Amniotic stem cell (primary cell): Measurements from ENCODE around the gene GNG7.
A peak's percentile ranks its signal among the peaks of the same experiment; 100 is the strongest.
"Not testable (repeated sequence)": the region's sequence is repeated elsewhere in the genome, so short reads cannot be mapped to it uniquely, and the experiment has no call there.

Experiments
- DNase-seq: peaks from one replicate; lab custom pipeline; 2025; lab: John Stamatoyannopoulos, UW

GNG7 gene

GRCh38 chr19:2641332-2641698, 61.2 kb downstream of the GNG7 start:
- no peak for DNase-seq

GRCh38 chr19:2640563-2641331, 61.7 kb downstream of the GNG7 start:
- no peak for DNase-seq

DNA sequence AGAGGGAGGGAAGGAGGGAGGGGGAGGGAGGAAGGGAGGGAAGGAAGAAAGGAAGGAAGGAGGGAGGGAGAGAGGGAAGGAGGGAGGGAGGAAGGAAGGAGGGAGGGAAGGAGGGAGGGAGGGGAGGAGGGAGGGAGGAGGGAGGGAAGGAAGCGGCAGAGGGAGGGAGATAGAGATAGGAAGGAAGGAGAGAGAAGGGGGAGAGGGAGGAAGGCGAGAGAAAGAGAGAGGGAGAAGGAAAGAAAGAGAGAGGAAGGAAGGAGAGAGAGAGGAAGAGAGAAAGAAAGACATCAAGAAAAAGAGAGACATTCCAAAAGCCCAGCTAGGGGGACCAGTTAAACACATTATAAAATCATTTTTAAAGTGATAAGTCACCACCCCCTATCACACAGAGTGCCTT, 62.5 kb downstream of the GNG7 start:
- DNase-seq: no peak

DNA sequence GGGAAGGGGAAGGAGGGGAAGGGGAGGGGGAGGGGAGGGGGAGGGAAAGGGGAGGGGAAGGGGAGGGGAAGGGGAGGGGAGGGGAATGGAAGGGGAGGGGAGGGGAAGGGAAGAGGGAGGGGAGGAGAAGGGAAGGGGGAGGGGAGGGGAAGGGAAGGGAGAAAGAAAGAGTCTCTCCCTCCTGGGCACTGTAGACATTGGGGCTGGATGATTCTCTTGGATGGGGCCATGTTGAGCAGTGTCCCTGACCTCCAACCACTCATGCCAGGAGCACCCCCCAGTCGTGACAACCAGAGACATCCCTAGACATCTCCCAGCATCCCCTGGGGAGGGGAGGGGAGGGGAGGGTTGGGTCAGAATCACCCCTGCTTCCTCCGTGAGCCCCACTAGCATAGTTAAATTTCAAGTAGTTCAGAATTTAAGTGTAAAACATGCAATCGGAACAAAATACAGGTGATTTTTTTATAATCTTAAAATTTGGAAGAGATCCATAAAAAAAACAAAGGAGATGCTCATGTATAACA, 64.0 kb downstream of the GNG7 start:
- no peak for DNase-seq

DNA sequence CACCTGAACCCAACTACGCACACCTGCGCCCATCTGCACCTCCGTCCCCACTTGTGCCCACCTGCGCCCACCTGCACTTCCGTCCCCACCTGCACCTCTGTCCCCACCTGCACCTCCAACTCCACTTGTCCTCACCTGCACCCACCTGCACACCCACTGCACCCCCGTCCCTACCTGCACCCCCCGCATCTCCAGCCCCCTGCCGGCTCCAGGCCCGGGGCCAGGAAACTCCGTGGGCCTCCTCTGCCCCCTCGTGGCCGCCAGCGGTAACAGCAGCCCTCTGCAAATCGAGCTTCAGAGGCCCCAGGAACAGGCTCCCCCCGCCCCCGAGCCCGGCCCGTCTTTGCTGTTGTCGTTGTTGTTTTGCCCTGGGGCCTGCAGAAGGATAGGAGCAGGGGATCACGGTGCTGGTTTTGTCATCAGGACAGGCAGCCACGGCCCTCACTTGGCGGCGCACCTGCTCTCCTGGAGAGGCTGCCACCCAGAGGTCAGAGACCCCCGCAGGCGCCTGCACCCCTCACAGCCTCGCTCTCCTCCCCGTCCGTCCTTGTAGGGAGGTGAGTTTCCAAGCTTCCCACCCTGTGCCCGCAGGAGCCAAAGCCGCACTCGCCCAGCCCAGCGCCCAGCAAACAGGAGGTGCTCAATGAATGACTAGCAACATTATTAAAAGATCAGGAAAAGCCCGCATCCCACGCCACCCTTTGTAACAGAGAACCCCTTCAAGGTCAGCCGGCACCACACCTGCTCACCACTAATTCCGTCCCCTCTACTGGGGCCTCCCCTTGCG, 65.4 kb downstream of the GNG7 start:
- DNase-seq: no peak

- DNase-seq: no peak
Observed at GRCh38 chr19:2636141-2636896, 66.2 kb downstream of the GNG7 start.

DNA sequence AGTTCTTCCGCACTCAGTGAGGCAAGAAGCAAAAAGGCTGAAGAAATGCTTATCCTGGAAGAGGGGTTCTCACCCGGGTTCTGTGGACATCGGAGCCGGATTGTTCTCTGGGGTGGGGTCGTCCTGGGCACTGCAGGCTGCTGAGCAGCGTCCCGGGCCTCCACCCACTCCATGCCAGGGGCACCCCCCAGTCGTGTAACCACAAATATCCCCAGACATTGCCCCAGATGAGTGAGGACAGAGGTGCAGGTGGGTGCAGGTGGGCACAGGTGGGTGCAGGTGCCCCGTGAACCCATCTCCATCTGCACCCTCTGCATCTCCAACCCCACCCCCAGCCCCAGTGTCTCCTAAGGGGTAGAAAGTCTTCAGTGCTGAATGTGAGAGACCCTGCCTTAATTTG, 67.5 kb downstream of the GNG7 start:
- DNase-seq: no peak

DNA sequence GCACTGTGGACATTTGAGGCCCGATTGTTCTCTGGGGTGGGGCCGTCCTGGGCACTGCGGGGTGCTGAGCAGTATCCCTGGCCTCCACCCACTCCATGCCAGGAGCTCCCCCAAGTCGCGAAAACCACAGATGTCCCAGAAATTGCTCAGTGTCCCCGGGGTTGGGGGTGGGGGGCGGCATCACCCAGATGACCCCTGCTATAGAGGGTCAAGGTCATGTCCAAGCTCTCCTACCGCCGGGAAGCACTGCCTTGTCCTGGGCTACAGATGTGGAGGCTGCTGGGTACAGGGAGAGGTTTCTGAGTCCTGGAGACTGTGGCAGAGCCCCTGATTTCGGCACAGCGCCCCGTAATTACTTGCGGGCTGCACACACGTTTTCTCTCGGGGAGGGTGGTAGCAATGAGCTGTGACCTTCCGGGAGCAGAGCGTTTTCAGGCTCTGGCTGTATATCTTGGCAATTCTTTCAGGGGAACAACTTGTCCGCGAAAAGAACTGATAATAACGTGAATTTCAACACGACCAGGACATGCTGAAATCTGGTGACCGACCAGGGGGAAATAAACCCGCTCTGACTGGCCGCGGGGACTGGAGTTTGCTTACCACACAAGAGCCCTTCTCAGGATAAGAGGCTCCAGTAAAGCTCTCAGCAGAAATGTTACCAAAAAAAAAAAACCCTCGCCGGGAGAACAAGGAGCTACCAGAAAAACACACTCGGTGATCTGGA, 68.1 kb downstream of the GNG7 start:
- DNase-seq: no peak

- DNase-seq: no peak
Observed at GRCh38 chr19:2633693-2634075, 68.8 kb downstream of the GNG7 start.

GRCh38 chr19:2631213-2631821, 71.2 kb downstream of the GNG7 start:
- no peak for DNase-seq

DNA sequence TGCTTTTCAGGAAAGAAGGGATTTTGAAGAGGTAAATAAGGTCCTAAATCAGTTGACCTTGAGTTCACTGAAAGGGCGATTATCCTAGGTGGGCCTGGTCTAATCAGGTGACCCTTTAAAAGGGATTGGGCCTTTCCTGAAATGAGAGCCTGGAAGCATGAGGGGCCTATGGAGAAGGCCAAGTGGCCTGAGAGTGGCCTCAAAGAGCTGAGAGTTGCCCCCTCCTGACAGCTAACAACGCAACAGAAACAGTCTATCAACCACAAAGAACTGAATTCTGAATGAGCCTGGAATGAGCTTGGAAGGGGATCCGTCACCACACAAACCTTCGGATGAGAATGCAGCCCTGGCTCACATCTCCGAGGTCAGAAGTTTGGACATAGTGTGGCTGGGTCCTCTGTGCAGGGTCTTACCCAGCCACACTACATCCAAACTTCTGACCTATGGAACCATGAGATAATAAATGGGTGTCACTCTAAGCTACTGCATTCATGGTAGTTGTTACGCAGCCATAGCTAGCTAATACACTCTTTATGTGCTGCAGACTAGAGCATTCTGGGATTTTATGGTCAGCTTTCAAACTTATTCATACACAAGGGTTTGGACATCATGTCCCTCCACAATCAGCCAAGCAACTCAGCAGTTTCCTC, 72.0 kb downstream of the GNG7 start:
- no peak for DNase-seq

DNA sequence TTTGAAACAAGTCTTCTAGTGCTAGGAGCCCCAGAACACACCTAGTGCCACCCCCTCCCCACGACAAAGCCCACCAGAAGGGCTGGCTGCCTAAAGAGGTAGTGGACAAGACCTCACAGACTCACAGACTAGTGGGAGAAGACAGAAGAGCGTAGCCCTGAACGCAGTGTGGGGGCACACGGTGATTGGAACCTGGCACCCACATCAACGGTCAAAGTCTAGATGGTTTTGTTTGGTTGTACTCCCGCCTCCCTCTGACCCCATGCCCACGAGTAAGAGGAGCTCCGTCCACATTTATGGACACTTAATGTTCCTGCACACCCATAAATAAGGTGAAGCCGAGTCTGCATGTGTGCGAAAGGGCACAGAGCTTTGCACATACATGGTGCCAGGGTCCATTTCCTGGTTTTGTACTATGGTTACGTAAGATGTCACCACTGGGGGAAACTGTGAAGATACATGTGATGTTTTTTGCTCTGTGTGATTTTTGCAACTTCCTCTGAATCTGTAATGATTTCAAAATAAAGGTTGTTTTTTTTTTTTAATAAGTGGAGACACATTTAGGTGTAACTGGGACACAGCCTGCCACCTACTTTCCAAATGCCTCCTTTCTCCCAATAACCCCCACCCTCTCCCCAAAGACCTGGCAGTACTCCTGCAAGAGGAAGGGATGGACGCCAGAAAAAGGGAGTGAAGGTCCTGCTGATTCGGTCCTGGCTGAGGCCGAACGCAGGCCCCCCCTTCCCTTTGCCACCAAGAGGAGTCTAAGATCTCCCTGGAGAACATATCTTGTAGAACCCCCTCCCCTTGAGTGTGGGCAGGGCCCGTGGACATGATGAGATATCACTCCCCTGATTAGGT, 72.8 kb downstream of the GNG7 start:
- DNase-seq: no peak

DNA sequence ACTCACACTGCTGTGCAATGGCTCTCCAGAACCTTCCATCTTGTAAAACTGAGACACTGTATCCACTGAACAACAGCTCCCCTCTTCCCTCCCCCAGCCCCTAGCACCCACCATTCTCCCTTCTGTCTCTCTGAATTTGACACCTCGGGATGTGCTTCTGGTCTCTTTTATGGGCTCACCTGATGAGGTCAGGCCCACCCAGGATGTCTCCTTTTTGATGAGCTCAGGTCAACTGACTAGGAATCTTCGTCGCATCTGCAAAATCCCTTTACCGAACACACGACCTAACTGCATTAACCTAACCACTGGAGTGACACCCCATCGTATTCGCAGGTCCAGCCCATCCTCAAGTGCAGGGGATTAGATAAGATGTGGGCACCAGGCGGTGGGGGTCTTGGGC, 73.9 kb downstream of the GNG7 start:
- no peak for DNase-seq

DNA sequence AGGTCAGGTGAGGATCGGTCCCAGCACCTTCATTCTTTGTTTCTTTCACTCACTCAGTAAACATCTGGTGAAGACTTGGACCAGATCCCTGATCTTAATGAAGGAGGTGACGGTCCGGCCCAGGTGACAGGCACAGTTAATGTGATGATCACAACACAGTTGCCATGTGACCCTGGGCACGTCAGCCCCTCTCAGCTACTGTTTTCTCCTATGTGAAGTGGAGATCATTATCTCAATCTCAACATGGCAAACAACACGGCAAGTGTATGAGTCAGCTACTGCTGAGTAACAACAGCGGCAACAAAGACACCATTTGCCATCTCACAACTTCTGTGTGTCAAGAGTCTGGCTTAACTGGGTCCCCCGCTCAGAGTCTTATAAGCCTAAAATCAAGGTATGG, 74.6 kb downstream of the GNG7 start:
- DNase-seq: no peak

GRCh38 chr19:2627319-2627829, 75.1 kb downstream of the GNG7 start:
- DNase-seq: peak; percentile 98

DNA sequence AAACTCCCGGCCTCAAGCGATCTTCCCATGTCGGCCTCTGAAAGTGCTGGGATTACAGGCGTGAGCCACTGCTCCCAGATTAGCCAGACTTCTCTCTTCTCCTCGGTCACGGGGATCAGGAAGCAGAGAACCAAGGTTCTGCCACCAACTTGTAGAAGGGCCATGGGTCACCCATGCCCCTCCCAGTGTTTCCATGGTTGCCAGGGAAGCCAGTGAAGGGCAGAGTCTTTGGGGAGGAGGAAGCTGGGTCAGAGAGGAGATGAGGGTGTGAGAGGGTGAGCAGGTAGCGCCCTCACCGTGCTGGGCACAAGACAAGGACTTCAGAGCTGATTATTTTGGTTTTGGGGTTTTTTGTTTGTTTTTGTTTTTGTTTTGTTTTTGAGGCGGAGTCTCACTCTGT, 77.1 kb downstream of the GNG7 start:
- no peak for DNase-seq

DNA sequence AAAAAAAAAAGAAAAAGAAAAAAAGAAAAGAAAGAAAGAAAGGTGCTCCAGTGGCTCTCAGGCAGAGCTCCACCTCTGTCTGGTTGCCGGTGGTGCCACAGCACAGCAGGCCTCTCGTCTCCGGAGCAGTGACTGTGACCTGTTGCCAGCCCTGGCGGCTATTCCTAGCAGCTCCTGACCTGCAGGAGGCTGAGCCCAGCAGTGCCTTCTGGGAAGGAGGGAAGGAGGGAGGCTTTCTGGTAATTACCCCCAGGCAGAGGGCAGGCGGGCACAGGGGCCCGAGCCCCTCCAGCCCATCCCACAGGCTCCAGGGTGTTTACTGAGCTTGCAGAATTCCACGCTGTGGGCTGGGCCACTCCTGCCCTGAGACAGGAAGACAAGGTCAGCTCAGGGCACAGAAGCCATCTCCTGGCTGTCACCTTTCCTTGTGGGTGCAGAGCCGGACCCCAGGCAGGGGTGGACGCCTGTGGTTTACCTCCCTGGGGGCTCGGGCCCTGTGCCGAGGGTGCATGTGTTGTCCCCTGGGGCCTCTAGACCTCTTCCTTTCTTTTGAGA, 77.9 kb downstream of the GNG7 start:
- no peak for DNase-seq

- DNase-seq: no peak
Observed at GRCh38 chr19:2623798-2624197, 78.7 kb downstream of the GNG7 start.

DNA sequence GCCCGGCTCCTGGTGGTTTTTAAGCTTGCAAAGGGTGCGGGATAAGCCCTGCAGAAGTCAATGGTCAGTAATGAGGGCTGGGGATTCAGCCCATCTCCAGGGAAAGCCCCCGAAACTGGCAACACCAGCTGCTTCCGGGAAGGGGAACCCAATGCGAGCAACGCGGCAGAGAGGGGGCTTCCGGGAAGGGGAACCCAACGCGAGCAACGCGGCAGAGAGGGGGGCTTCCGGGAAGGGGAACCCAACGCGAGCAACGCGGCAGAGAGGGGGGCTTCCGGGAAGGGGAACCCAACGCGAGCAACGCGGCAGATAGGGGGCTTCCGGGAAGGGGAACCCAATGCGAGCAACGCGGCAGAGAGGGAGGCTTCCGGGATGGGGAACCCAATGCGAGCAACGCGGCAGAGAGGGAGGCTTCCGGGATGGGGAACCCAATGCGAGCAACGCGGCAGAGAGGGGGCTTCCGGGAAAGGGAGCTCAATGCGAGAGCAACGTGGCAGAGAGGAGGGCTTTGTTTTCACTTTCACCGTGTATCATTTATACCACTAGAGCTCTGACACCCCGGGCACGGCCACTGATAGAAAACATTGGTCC, 80.0 kb downstream of the GNG7 start:
- DNase-seq: not testable (repeated sequence)
